SK-N-SH treated with all-trans-retinoic acid at 6 μM for 48 hours (cell line): Measurements from ENCODE around the gene DNAJC3.
"Not testable (repeated sequence)": the region's sequence is repeated elsewhere in the genome, so short reads cannot be mapped to it uniquely, and the experiment has no call there.

ENCODE experiments used
- ATAC-seq: fragments of 200-7000 bp; cut with Tn5 transposase; 3 replicates; pipeline ENCODE4 v1.9.1; 2020; ENCODE audit warnings: mild to moderate bottlenecking, moderate library complexity
- ARNTL ChIP-seq: fragments of 450-650 bp; formaldehyde crosslinking; IDR thresholded peaks from 2 replicates; pipeline ENCODE4 v1.5.0; 2020; ENCODE audit warnings: low read depth, mild to moderate bottlenecking, moderate library complexity, borderline replicate concordance
- BACH2 ChIP-seq: fragments of 250-450 bp; sonication (Bioruptor Pico); IDR thresholded peaks from 2 replicates; pipeline ENCODE4 v1.9.0; 2021; ENCODE audit warnings: mild to moderate bottlenecking, borderline replicate concordance
- ESRRG ChIP-seq: fragments of 250-450 bp; sonication (Bioruptor Pico); IDR thresholded peaks from 2 replicates; pipeline ENCODE4 v1.6.1; 2021; ENCODE audit warnings: mild to moderate bottlenecking
- GLIS3 ChIP-seq: fragments of 250-450 bp; sonication (Bioruptor Pico); IDR thresholded peaks from 2 replicates; pipeline ENCODE4 v1.5.0; 2020; ENCODE audit warnings: mild to moderate bottlenecking, moderate library complexity
- ISL1 ChIP-seq: fragments of 250-450 bp; sonication (Bioruptor Pico); IDR thresholded peaks from 2 replicates; pipeline ENCODE4 v2.1.2; 2022; ENCODE audit warnings: mild to moderate bottlenecking, moderate library complexity
- OSR1 ChIP-seq: fragments of 250-450 bp; sonication (Bioruptor Pico); IDR thresholded peaks from 2 replicates; pipeline ENCODE4 v1.8.0; 2022; ENCODE audit warnings: moderate library complexity, mild to moderate bottlenecking, inconsistent platforms
- PATZ1 ChIP-seq: fragments of 250-450 bp; sonication (Bioruptor Pico); IDR thresholded peaks from 2 replicates; pipeline ENCODE4 v1.8.0; 2020; ENCODE audit warnings: mild to moderate bottlenecking, moderate library complexity, borderline replicate concordance
- PPARA ChIP-seq: fragments of 250-450 bp; sonication (Bioruptor Pico); IDR thresholded peaks from 2 replicates; pipeline ENCODE4 v1.5.0; 2020; ENCODE audit warnings: mild to moderate bottlenecking, borderline replicate concordance
- RARB ChIP-seq: fragments of 250-450 bp; sonication (Bioruptor Pico); IDR thresholded peaks from 2 replicates; pipeline ENCODE4 v1.8.0; 2021; ENCODE audit warnings: mild to moderate bottlenecking, moderate library complexity
- SNAI2 ChIP-seq: fragments of 250-450 bp; sonication (Bioruptor Pico); IDR thresholded peaks from 2 replicates; pipeline ENCODE4 v1.5.0; 2020; ENCODE audit warnings: mild to moderate bottlenecking, moderate library complexity
- TCF4 ChIP-seq: fragments of 250-450 bp; sonication (Bioruptor Pico); IDR thresholded peaks from 2 replicates; pipeline ENCODE4 v1.8.0; 2021; ENCODE audit warnings: mild to moderate bottlenecking, moderate library complexity, borderline replicate concordance
- TOX ChIP-seq: fragments of 250-450 bp; sonication (Bioruptor Pico); IDR thresholded peaks from 2 replicates; pipeline ENCODE4 v1.8.0; 2021; ENCODE audit warnings: mild to moderate bottlenecking, moderate library complexity, borderline replicate concordance
- ZC3H10 ChIP-seq: fragments of 250-450 bp; sonication (Bioruptor Pico); IDR thresholded peaks from 2 replicates; pipeline ENCODE4 v1.5.1; 2021; ENCODE audit warnings: mild to moderate bottlenecking, moderate library complexity
- ZNF565 ChIP-seq: fragments of 450-650 bp; formaldehyde crosslinking; conservative IDR thresholded peaks from 2 replicates; pipeline ENCODE4 v1.5.0; 2020; ENCODE audit warnings: low read depth, mild to moderate bottlenecking, moderate library complexity
- ZNF70 ChIP-seq: fragments of 450-650 bp; formaldehyde crosslinking; IDR thresholded peaks from 2 replicates; pipeline ENCODE4 v1.5.0; 2020; ENCODE audit warnings: mild to moderate bottlenecking, moderate library complexity
- ZNF8 ChIP-seq: fragments of 450-650 bp; formaldehyde crosslinking; IDR thresholded peaks from 2 replicates; pipeline ENCODE4 v1.5.0; 2020; ENCODE audit warnings: mild to moderate bottlenecking, moderate library complexity
- TF ChIP-seq, protein P1 (sequence below): fragments of 250-450 bp; sonication (Bioruptor Pico); IDR thresholded peaks from 2 replicates; pipeline ENCODE4 v1.5.0; 2020; ENCODE audit warnings: mild to moderate bottlenecking, moderate library complexity
- TF ChIP-seq, protein P2 (sequence below): fragments of 250-450 bp; sonication (Bioruptor Pico); IDR thresholded peaks from 2 replicates; pipeline ENCODE4 v1.8.0; 2021; ENCODE audit warnings: low read depth, mild to moderate bottlenecking, moderate library complexity, borderline replicate concordance
- TF ChIP-seq, protein P3 (sequence below): fragments of 250-450 bp; sonication (Bioruptor Pico); IDR thresholded peaks from 2 replicates; pipeline ENCODE4 v1.5.1; 2021; ENCODE audit warnings: mild to moderate bottlenecking, moderate library complexity

DNAJC3 gene

GRCh38 chr13:95734124-95734523 is 57.2 kb downstream of the DNAJC3 start:
- TF ChIP-seq ZNF8 (CRISPR knock-in tag) = no peak
- TF ChIP-seq ISL1 = no peak
- no peak for TF ChIP-seq ZC3H10 (CRISPR knock-in tag)
- no peak for TF ChIP-seq ZNF565 (CRISPR knock-in tag)
- no peak for TF ChIP-seq ESRRG (CRISPR knock-in tag)
- no peak for TF ChIP-seq BACH2 (CRISPR knock-in tag)
- TF ChIP-seq, protein P1, sequence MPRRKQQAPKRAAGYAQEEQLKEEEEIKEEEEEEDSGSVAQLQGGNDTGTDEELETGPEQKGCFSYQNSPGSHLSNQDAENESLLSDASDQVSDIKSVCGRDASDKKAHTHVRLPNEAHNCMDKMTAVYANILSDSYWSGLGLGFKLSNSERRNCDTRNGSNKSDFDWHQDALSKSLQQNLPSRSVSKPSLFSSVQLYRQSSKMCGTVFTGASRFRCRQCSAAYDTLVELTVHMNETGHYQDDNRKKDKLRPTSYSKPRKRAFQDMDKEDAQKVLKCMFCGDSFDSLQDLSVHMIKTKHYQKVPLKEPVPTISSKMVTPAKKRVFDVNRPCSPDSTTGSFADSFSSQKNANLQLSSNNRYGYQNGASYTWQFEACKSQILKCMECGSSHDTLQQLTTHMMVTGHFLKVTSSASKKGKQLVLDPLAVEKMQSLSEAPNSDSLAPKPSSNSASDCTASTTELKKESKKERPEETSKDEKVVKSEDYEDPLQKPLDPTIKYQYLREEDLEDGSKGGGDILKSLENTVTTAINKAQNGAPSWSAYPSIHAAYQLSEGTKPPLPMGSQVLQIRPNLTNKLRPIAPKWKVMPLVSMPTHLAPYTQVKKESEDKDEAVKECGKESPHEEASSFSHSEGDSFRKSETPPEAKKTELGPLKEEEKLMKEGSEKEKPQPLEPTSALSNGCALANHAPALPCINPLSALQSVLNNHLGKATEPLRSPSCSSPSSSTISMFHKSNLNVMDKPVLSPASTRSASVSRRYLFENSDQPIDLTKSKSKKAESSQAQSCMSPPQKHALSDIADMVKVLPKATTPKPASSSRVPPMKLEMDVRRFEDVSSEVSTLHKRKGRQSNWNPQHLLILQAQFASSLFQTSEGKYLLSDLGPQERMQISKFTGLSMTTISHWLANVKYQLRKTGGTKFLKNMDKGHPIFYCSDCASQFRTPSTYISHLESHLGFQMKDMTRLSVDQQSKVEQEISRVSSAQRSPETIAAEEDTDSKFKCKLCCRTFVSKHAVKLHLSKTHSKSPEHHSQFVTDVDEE (CRISPR knock-in tag) = no peak
- TF ChIP-seq ARNTL (CRISPR knock-in tag) = no peak
- TF ChIP-seq RARB (CRISPR knock-in tag) = no peak
- TF ChIP-seq, protein P2, sequence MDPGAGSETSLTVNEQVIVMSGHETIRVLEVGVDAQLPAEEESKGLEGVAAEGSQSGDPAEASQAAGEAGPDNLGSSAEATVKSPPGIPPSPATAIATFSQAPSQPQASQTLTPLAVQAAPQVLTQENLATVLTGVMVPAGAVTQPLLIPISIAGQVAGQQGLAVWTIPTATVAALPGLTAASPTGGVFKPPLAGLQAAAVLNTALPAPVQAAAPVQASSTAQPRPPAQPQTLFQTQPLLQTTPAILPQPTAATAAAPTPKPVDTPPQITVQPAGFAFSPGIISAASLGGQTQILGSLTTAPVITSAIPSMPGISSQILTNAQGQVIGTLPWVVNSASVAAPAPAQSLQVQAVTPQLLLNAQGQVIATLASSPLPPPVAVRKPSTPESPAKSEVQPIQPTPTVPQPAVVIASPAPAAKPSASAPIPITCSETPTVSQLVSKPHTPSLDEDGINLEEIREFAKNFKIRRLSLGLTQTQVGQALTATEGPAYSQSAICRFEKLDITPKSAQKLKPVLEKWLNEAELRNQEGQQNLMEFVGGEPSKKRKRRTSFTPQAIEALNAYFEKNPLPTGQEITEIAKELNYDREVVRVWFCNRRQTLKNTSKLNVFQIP (CRISPR knock-in tag) = no peak
- TF ChIP-seq GLIS3 (CRISPR knock-in tag) = no peak
- TF ChIP-seq, protein P3, sequence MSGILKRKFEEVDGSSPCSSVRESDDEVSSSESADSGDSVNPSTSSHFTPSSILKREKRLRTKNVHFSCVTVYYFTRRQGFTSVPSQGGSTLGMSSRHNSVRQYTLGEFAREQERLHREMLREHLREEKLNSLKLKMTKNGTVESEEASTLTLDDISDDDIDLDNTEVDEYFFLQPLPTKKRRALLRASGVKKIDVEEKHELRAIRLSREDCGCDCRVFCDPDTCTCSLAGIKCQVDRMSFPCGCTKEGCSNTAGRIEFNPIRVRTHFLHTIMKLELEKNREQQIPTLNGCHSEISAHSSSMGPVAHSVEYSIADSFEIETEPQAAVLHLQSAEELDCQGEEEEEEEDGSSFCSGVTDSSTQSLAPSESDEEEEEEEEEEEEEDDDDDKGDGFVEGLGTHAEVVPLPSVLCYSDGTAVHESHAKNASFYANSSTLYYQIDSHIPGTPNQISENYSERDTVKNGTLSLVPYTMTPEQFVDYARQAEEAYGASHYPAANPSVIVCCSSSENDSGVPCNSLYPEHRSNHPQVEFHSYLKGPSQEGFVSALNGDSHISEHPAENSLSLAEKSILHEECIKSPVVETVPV (CRISPR knock-in tag) = no peak
- TF ChIP-seq PATZ1 = no peak
- TF ChIP-seq TCF4 (CRISPR knock-in tag) = no peak
- TF ChIP-seq ZNF70 (CRISPR knock-in tag) = no peak
- ATAC-seq = no peak

GRCh38 chr13:95740071-95740978 is 63.4 kb downstream of the DNAJC3 start:
- ATAC-seq = not testable (repeated sequence)

- no peak for ATAC-seq
- TF ChIP-seq ZNF8 (CRISPR knock-in tag) (no peak), ZNF70 (CRISPR knock-in tag) (no peak), ZC3H10 (CRISPR knock-in tag) (no peak), TOX (no peak), GLIS3 (CRISPR knock-in tag) (no peak), ZNF565 (CRISPR knock-in tag) (no peak), RARB (CRISPR knock-in tag) (no peak), PPARA (no peak), OSR1 (CRISPR knock-in tag) (no peak), BACH2 (CRISPR knock-in tag) (no peak), ESRRG (CRISPR knock-in tag) (no peak), SNAI2 (no peak), TCF4 (CRISPR knock-in tag) (no peak)
- TF ChIP-seq, protein P2 (CRISPR knock-in tag) = no peak
Observed at GRCh38 chr13:95740979-95741320, 64.0 kb downstream of the DNAJC3 start.
